Measurements from ENCODE around the gene CTTN.

CTTN gene

DNA sequence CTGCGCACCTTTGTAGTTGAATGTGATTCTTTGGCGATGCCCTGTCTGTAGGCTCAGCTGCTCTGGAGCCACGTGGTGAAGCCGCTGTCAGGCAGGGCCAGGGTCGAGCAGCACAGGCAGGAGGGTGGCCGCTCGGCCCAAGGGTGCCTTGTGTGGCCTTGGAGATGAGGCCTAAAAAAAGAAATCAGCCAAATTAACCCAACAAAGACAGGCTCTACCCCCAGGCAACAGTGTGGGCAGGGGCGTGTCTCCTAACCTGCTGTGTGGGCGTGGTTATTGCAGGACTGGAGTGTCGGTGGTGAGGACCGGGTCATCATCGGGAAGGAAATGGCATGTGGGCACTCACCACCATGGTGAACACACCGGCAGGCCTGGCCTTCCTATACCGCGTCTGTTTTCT, 34.3 kb downstream of the CTTN start:
- Histone ChIP-seq H3K9ac (ENCODE audit: low read length) (no peak overlapping the region), H3K4me1 (ENCODE audit: insufficient read depth, low read length) (no peaks in the 10 kb centered on the region), H3K4me3 (ENCODE audit: low read depth in 1 of 2, low read length in 2 of 2) (no peak overlapping the region), H3K27ac (ENCODE audit: low read depth, low read length) (no peak overlapping the region), H3K9me3 (ENCODE audit: low read length) (no peaks in the 10 kb centered on the region), H3K36me3 (ENCODE audit: insufficient read depth, low read length) (peaks cover 88% of the 10 kb centered on the region), H3K27me3 (ENCODE audit: control insufficient read depth in 1 of 2, insufficient read depth in 2 of 2, low read length in 2 of 2) (no peaks in the 10 kb centered on the region)

DNA sequence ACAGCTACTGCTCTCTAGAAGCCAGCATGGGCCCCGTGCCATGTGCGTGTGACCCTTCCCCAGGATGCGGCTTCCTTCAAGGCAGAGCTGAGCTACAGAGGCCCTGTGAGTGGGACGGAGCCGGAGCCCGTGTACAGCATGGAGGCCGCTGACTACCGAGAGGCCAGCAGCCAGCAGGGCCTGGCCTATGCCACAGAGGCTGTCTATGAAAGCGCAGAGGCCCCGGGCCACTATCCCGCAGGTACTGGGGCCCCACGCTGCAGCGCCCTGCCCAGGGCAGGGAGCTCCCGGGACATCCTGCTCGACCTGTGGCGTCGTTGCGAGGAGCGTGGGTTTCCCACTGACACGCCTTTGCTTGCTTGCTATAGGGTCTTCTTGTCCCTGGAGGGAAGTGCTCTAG, 34.7 kb downstream of the CTTN start:
- H3K27ac ChIP-seq (ENCODE audit: low read depth, low read length): no peak overlapping the region
- H3K36me3 ChIP-seq (ENCODE audit: insufficient read depth, low read length): peaks cover 88% of the 10 kb centered on the region
- H3K9ac ChIP-seq (ENCODE audit: low read length): no peak overlapping the region
- no peaks in the 10 kb centered on the region for H3K27me3 ChIP-seq (ENCODE audit: control insufficient read depth in 1 of 2, insufficient read depth in 2 of 2, low read length in 2 of 2)
- H3K4me3 ChIP-seq (ENCODE audit: low read depth in 1 of 2, low read length in 2 of 2): no peak overlapping the region
- no peaks in the 10 kb centered on the region for H3K4me1 ChIP-seq (ENCODE audit: insufficient read depth, low read length)
- no peaks in the 10 kb centered on the region for H3K9me3 ChIP-seq (ENCODE audit: low read length)

DNA sequence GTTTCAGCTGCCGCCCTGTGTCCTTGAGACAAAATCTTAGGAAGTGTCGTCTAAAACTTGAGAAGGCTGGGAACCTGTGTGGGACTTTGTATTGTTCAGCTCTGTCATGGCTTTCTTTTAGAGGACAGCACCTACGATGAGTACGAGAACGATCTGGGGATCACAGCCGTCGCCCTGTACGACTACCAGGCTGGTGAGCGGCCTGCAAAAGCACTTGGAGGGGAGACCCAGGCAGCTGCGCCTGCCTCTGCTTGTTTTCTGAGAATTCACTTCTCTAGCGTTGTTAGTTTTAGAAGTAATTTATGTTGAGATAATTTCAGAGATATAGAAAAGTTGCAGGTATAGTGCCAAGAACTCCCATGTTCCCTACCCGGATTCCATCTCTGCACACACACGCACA, 35.2 kb downstream of the CTTN start:
- H3K9ac ChIP-seq (ENCODE audit: low read length): no peak overlapping the region
- no peaks in the 10 kb centered on the region for H3K9me3 ChIP-seq (ENCODE audit: low read length)
- H3K27me3 ChIP-seq (ENCODE audit: control insufficient read depth in 1 of 2, insufficient read depth in 2 of 2, low read length in 2 of 2): no peaks in the 10 kb centered on the region
- no peaks in the 10 kb centered on the region for H3K4me1 ChIP-seq (ENCODE audit: insufficient read depth, low read length)
- peaks cover 85% of the 10 kb centered on the region for H3K36me3 ChIP-seq (ENCODE audit: insufficient read depth, low read length)
- no peak overlapping the region for H3K27ac ChIP-seq (ENCODE audit: low read depth, low read length)
- H3K4me3 ChIP-seq (ENCODE audit: low read depth in 1 of 2, low read length in 2 of 2): no peak overlapping the region

DNA sequence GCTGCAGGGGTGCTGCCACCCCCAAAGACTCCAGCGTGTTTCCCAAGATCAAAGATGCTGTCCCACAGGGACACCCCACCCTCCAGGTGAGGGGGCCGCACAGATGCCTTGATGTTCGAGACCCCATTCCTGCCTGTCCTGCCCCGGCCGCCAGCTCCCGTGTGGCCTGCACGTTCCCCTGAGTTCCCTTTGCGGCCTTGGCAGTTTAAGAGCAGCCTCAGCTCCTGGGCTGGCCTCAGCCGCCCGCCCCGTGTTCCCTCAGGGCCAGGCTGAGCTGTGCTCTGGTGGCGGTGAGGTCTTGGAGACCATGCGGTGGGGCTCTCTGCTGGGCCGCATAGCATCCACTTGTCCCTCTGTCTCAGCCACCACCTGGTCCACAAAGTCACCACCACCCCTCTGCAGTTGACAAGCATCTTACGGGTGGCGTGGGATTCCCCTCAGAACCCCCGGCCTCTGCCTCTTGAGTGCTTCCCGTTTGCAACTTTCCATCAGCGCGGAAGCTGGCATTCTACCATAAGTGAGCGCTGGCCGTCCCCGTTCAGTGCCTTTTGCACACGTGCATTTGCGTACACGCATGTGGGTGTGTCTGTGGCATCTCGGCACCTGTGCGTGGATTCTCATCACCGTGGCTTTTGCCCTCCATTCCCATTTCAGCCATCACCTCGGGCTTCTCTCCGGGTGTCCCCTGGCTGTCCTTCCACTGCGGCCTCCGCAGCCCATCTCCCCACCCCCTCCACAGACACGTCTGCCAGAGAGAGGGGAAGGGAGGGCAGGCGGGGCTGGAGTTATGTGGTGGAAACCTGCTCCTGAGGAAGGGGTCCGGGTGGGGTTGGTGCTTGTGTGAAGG, 35.9 kb downstream of the CTTN start:
- no peaks in the 10 kb centered on the region for H3K27me3 ChIP-seq (ENCODE audit: control insufficient read depth in 1 of 2, insufficient read depth in 2 of 2, low read length in 2 of 2)
- H3K4me1 ChIP-seq (ENCODE audit: insufficient read depth, low read length): no peaks in the 10 kb centered on the region
- H3K36me3 ChIP-seq (ENCODE audit: insufficient read depth, low read length): peaks cover 78% of the 10 kb centered on the region
- H3K4me3 ChIP-seq (ENCODE audit: low read depth in 1 of 2, low read length in 2 of 2): no peak overlapping the region
- H3K9me3 ChIP-seq (ENCODE audit: low read length): no peaks in the 10 kb centered on the region
- H3K27ac ChIP-seq (ENCODE audit: low read depth, low read length): no peak overlapping the region
- no peak overlapping the region for H3K9ac ChIP-seq (ENCODE audit: low read length)

- Histone ChIP-seq H3K9ac (ENCODE audit: low read length) (no peak overlapping the region), H3K4me1 (ENCODE audit: insufficient read depth, low read length) (no peaks in the 10 kb centered on the region), H3K9me3 (ENCODE audit: low read length) (no peaks in the 10 kb centered on the region), H3K4me3 (ENCODE audit: low read depth in 1 of 2, low read length in 2 of 2) (no peak overlapping the region), H3K36me3 (ENCODE audit: insufficient read depth, low read length) (peaks cover 71% of the 10 kb centered on the region), H3K27ac (ENCODE audit: low read depth, low read length) (no peak overlapping the region), H3K27me3 (ENCODE audit: control insufficient read depth in 1 of 2, insufficient read depth in 2 of 2, low read length in 2 of 2) (no peaks in the 10 kb centered on the region)
These were observed 36.5 kb downstream of the CTTN start for GRCh38 chr11:70434813-70435278.

DNA sequence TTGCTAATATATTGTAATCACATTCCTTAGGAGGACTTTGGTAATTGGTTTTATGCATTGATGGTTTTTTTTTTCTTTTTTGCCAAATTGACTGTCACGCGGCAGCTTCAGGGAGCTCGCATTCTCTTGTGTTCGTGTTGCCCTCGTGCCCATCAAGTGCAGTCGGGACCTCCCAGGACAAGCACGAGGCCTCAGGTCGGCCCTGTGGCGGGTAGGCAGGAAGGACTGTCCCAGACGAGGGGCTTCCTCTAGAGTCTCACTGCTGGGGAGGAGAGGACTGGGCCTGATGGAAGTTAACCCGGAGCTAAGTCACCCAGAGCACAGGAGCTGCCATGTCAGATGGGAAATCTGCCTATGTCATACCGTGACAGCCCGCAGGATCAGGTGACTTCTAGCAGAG, 37.0 kb downstream of the CTTN start:
- H3K9ac ChIP-seq (ENCODE audit: low read length): no peak overlapping the region
- H3K36me3 ChIP-seq (ENCODE audit: insufficient read depth, low read length): peaks cover 66% of the 10 kb centered on the region
- no peak overlapping the region for H3K4me3 ChIP-seq (ENCODE audit: low read depth in 1 of 2, low read length in 2 of 2)
- no peaks in the 10 kb centered on the region for H3K9me3 ChIP-seq (ENCODE audit: low read length)
- no peaks in the 10 kb centered on the region for H3K4me1 ChIP-seq (ENCODE audit: insufficient read depth, low read length)
- H3K27ac ChIP-seq (ENCODE audit: low read depth, low read length): no peak overlapping the region
- H3K27me3 ChIP-seq (ENCODE audit: control insufficient read depth in 1 of 2, insufficient read depth in 2 of 2, low read length in 2 of 2): no peaks in the 10 kb centered on the region

GRCh38 chr11:70435765-70436500, 37.6 kb downstream of the CTTN start:
- H3K4me3 ChIP-seq (ENCODE audit: low read depth in 1 of 2, low read length in 2 of 2): no peak overlapping the region
- no peaks in the 10 kb centered on the region for H3K27me3 ChIP-seq (ENCODE audit: control insufficient read depth in 1 of 2, insufficient read depth in 2 of 2, low read length in 2 of 2)
- H3K36me3 ChIP-seq (ENCODE audit: insufficient read depth, low read length): peaks cover 61% of the 10 kb centered on the region
- no peak overlapping the region for H3K9ac ChIP-seq (ENCODE audit: low read length)
- H3K9me3 ChIP-seq (ENCODE audit: low read length): no peaks in the 10 kb centered on the region
- no peaks in the 10 kb centered on the region for H3K4me1 ChIP-seq (ENCODE audit: insufficient read depth, low read length)
- H3K27ac ChIP-seq (ENCODE audit: low read depth, low read length): no peak overlapping the region

DNA sequence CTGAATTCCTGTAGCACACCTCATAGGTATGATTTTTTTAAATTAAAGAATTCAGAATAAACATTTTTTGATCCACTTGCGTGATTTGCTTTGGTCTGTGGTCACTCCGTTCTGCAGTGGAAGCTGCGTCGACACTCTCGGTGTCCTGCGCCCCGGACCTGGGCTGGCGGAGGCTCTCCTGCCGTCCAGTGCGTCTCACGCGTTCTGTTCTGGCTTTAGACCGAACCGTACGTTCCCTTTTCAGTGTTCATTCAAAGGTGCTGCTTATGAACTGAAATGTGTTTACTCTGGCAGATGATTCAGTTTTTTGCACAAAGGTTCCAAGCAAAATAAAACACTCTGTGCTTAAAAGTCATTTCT, 38.2 kb downstream of the CTTN start:
- H3K36me3 ChIP-seq (ENCODE audit: insufficient read depth, low read length): peaks cover 56% of the 10 kb centered on the region
- H3K4me1 ChIP-seq (ENCODE audit: insufficient read depth, low read length): no peaks in the 10 kb centered on the region
- no peak overlapping the region for H3K4me3 ChIP-seq (ENCODE audit: low read depth in 1 of 2, low read length in 2 of 2)
- no peak overlapping the region for H3K27ac ChIP-seq (ENCODE audit: low read depth, low read length)
- no peaks in the 10 kb centered on the region for H3K27me3 ChIP-seq (ENCODE audit: control insufficient read depth in 1 of 2, insufficient read depth in 2 of 2, low read length in 2 of 2)
- H3K9me3 ChIP-seq (ENCODE audit: low read length): no peaks in the 10 kb centered on the region
- no peak overlapping the region for H3K9ac ChIP-seq (ENCODE audit: low read length)

DNA sequence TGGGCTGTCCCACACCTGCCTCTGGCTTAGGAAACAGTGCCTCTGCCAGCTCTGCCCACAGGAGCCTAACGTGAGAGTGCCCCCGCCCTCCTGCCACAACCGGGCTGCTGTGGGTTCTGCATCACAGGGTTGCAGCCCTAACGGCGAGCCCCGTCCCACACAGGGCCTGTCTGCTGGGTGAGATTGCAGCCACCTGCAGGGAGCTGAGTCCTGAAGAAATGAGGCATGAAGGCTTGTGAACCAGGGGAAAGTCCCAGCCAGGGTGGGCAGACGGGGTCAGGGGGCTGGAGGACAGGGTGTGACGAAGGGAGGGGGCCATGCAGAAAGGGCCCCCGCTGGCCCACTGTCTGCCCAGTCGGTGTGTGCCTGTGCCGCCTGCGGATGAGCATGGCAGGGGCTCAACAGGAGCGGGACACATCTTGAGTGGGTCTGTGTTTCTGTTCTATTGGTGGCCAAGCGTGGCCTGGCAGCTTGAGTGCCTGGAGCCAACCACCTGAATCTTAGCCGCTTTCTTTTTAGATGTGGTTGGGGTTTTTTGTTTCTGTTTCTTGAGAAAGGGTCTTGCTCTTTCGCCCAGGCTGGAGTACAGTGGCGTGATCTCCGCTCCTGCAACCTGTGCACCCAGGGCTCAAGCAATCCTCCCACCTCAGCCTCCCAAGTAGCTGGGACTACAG, 38.9 kb downstream of the CTTN start:
- Histone ChIP-seq H3K27ac (ENCODE audit: low read depth, low read length) (no peak overlapping the region), H3K4me3 (ENCODE audit: low read depth in 1 of 2, low read length in 2 of 2) (no peak overlapping the region), H3K27me3 (ENCODE audit: control insufficient read depth in 1 of 2, insufficient read depth in 2 of 2, low read length in 2 of 2) (no peaks in the 10 kb centered on the region), H3K9me3 (ENCODE audit: low read length) (no peaks in the 10 kb centered on the region), H3K36me3 (ENCODE audit: insufficient read depth, low read length) (peaks cover 48% of the 10 kb centered on the region), H3K4me1 (ENCODE audit: insufficient read depth, low read length) (no peaks in the 10 kb centered on the region), H3K9ac (ENCODE audit: low read length) (no peak overlapping the region)

GRCh38 chr11:70440206-70440605, 41.9 kb downstream of the CTTN start:
- no peaks in the 10 kb centered on the region for H3K9me3 ChIP-seq (ENCODE audit: low read length)
- no peaks in the 10 kb centered on the region for H3K4me1 ChIP-seq (ENCODE audit: insufficient read depth, low read length)
- no peak overlapping the region for H3K27ac ChIP-seq (ENCODE audit: low read depth, low read length)
- no peak overlapping the region for H3K4me3 ChIP-seq (ENCODE audit: low read depth in 1 of 2, low read length in 2 of 2)
- H3K36me3 ChIP-seq (ENCODE audit: insufficient read depth, low read length): peaks cover 20% of the 10 kb centered on the region
- H3K9ac ChIP-seq (ENCODE audit: low read length): no peak overlapping the region
- H3K27me3 ChIP-seq (ENCODE audit: control insufficient read depth in 1 of 2, insufficient read depth in 2 of 2, low read length in 2 of 2): no peaks in the 10 kb centered on the region

DNA sequence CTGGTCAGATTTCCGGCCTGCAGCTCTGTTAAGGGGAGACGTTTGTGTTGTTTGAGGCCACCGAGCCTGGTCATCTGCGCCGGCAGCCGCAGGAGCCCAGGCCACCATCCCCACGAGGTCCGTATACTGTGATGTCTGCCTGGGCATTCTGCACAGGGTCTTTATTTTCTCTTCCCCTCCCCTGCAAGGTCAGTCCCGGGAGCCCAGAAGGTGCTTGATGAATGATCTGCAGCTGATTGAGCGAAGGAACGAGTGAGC, 45.4 kb downstream of the CTTN start:
- H3K36me3 ChIP-seq (ENCODE audit: insufficient read depth, low read length): no peaks in the 10 kb centered on the region
- H3K9me3 ChIP-seq (ENCODE audit: low read length): no peaks in the 10 kb centered on the region
- no peak overlapping the region for H3K27ac ChIP-seq (ENCODE audit: low read depth, low read length)
- no peak overlapping the region for H3K4me3 ChIP-seq (ENCODE audit: low read depth in 1 of 2, low read length in 2 of 2)
- no peak overlapping the region for H3K9ac ChIP-seq (ENCODE audit: low read length)
- H3K4me1 ChIP-seq (ENCODE audit: insufficient read depth, low read length): no peaks in the 10 kb centered on the region
- no peaks in the 10 kb centered on the region for H3K27me3 ChIP-seq (ENCODE audit: control insufficient read depth in 1 of 2, insufficient read depth in 2 of 2, low read length in 2 of 2)

Data from muscle layer of colon (tissue), 2 donors.